MCF 10A (cell line): ENCODE results near the gene CHST11. TPM values are rescaled to one million over a fixed set of nuclear protein-coding genes. Genes with fewer than 3 reads are reported as not detected.

Experiments used
- BruUV-seq: library from RNA; stranded (reverse); fragments of 400-500 nt; replicated peaks from 2 replicates; lab custom pipeline; 2021; lab: Mats Ljungman, UMichigan
- CTCF ChIA-PET: fragments of 300-600 bp; sonication (Branson Sonifier 250); formaldehyde crosslinking; extraction: SDS; loops from one replicate; lab custom pipeline; 2021; ENCODE audit warnings: antibody characterized with exemption, inconsistent platforms; lab: Yijun Ruan, JAX
- POLR2A ChIA-PET: fragments of 300-600, 350-650 bp; sonication (Branson Sonifier 250); formaldehyde crosslinking; extraction: SDS; loops from one replicate; lab custom pipeline; 2020; ENCODE audit warnings: antibody characterized with exemption, inconsistent platforms; lab: Yijun Ruan, JAX
- DNase-seq: peaks from one replicate; pipeline ENCODE4 v3.0.0-alpha.2; 2018; ENCODE audit not compliant: unreplicated experiment
- H3K27ac Mint-ChIP-seq: one replicate; pipeline ENCODE4 v1.8.0; 2022; ENCODE audit warnings: mild to moderate bottlenecking, low read depth, mixed read lengths; ENCODE audit not compliant: unreplicated experiment
- H3K27me3 Mint-ChIP-seq: one replicate; pipeline ENCODE4 v1.8.0; 2022; ENCODE audit warnings: mixed read lengths; ENCODE audit not compliant: insufficient read depth, unreplicated experiment
- H3K36me3 Mint-ChIP-seq: one replicate; pipeline ENCODE4 v1.8.0; 2022; ENCODE audit warnings: mild to moderate bottlenecking, moderate library complexity, mixed read lengths; ENCODE audit not compliant: insufficient read depth, unreplicated experiment
- H3K4me1 Mint-ChIP-seq: one replicate; pipeline ENCODE4 v1.8.0; 2022; ENCODE audit warnings: mixed read lengths; ENCODE audit not compliant: insufficient read depth, unreplicated experiment
- H3K4me3 Mint-ChIP-seq: one replicate; pipeline ENCODE4 v1.8.0; 2022; ENCODE audit warnings: mild to moderate bottlenecking, moderate library complexity, mixed read lengths; ENCODE audit not compliant: unreplicated experiment
- H3K9me3 Mint-ChIP-seq: one replicate; pipeline ENCODE4 v1.8.0; 2022; ENCODE audit warnings: mixed read lengths; ENCODE audit not compliant: unreplicated experiment
- intact Hi-C: fragments of 100-400 bp; cut with micrococcal nuclease; formaldehyde crosslinking; loops from 2 replicates; pipeline ENCODE4 v1.14.1; 2022
- total RNA-seq: library from RNA; stranded (reverse); gene quantifications from 2 replicates; pipeline ENCODE4 v1.2.3, GENCODE V29; 2022
- TF ChIP-seq, protein P1 (sequence below): fragments of 200-600 bp; IDR thresholded peaks from one replicate; pipeline ENCODE4 v1.8.0; 2022; ENCODE audit warnings: antibody characterized with exemption, mild to moderate bottlenecking; ENCODE audit not compliant: unreplicated experiment

CHST11 gene
- total RNA-seq, 1 experiment from 2014 or later: 5.3 TPM

DNA sequence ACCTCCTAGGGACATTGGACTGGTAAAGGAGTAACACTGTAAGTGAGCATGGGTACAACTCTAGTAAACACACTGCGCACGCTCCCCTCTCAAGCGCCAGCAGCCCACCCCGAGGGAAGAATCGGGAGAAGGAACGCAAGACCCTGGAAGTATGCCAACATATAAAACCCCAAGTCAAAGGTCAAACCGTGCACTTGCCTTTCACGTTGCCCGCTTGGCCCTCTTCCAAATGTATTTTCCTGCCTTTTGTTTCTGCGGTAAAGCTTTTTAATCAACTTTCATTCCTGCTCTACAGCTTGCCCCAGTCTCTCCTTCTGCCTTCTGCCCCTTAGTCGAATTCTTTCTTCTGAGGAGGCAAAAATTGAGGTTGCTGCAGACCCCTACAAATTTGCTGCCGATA is 17.6 kb upstream of the CHST11 start:
- peaks cover 12% of the 10 kb centered on the region for H3K27me3 Mint-ChIP-seq
- no peaks in the 10 kb centered on the region for H3K36me3 Mint-ChIP-seq
- H3K9me3 Mint-ChIP-seq: no peaks in the 10 kb centered on the region
- intact Hi-C loops: no loop called here
- BruUV-seq: no TSS peak
- CTCF ChIA-PET: interaction anchor here (0.5 to 1.0 kb wide), 3 partner anchors 10 to 110 kb away, joined by 3 to 4 read pairs (median 3); partner anchors contain the start of gene CHST11
- H3K27ac Mint-ChIP-seq: no peak overlapping the region
- H3K4me1 Mint-ChIP-seq: no peaks in the 10 kb centered on the region
- DNase-seq: no peak
- H3K4me3 Mint-ChIP-seq: no peak overlapping the region
- TF ChIP-seq, protein P1, sequence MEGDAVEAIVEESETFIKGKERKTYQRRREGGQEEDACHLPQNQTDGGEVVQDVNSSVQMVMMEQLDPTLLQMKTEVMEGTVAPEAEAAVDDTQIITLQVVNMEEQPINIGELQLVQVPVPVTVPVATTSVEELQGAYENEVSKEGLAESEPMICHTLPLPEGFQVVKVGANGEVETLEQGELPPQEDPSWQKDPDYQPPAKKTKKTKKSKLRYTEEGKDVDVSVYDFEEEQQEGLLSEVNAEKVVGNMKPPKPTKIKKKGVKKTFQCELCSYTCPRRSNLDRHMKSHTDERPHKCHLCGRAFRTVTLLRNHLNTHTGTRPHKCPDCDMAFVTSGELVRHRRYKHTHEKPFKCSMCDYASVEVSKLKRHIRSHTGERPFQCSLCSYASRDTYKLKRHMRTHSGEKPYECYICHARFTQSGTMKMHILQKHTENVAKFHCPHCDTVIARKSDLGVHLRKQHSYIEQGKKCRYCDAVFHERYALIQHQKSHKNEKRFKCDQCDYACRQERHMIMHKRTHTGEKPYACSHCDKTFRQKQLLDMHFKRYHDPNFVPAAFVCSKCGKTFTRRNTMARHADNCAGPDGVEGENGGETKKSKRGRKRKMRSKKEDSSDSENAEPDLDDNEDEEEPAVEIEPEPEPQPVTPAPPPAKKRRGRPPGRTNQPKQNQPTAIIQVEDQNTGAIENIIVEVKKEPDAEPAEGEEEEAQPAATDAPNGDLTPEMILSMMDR: no peak
- POLR2A ChIA-PET: no interaction called here

DNA sequence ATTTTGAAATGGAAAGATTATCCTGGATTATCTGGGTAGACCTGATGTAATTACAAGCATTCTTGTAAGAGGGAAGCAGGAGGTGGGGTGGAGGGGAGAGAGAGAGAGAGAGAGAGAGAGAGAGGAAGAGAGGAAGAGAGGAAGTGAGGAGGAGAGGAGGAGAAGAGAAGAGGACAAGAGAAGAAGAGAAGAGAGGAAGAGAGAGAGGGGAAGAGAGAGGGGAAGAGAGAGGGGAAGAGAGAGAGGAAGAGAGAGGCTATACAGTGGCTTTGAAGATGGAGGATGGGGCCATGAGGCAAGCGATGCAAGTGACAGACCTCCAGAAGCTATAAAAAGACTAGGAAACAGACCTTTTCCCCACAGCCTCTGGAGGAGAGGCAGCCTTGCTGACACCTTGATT is 13.7 kb upstream of the CHST11 start:
- H3K27me3 Mint-ChIP-seq: no peaks in the 10 kb centered on the region
- TF ChIP-seq, protein P1: no peak
- ChIA-PET POLR2A (no interaction called here), CTCF (no interaction called here)
- intact Hi-C loops: no loop called here
- BruUV-seq: no TSS peak
- no peaks in the 10 kb centered on the region for H3K9me3 Mint-ChIP-seq
- no peak overlapping the region for H3K27ac Mint-ChIP-seq
- no peak for DNase-seq
- H3K4me1 Mint-ChIP-seq: no peaks in the 10 kb centered on the region
- H3K36me3 Mint-ChIP-seq: no peaks in the 10 kb centered on the region
- no peak overlapping the region for H3K4me3 Mint-ChIP-seq

DNA sequence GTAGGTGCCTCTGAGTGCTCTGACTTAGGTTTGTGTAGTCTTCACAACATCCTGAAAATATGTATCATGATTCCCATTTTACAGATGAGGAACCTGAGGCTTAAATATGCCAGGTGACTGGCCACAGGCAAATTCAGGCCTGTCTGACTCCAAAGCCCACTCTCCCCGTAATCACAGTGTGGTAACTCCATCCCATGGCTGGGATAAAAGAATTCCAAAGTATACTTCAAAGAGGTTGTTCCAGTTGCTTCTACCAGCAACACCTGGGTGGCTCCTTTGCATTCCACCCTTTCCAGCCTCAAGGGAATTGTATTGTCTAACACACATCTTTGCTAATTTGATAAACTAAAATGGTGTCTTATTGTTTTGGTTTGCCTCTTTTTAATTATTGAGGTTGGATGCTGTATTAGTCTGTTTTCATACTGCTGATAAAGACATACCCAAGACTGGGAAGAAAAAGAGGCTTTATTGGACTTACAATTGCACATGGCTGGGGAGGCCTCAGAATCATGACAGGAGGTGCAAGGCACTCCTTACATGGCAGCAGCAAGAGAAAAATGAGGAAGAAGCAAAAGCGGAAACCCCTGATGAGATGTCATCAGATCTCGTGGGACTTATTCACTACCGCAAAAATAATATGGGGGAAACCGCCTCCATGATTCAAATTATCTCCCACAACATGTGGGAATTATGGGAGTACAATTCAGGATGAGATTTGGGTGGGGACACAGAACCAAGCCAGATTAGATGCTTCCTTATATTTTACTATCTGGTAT is 9.9 kb upstream of the CHST11 start:
- H3K4me1 Mint-ChIP-seq: no peaks in the 10 kb centered on the region
- no peak overlapping the region for H3K4me3 Mint-ChIP-seq
- no peak for DNase-seq
- no TSS peak for BruUV-seq
- TF ChIP-seq, protein P1: no peak
- H3K27ac Mint-ChIP-seq: no peak overlapping the region
- ChIA-PET CTCF (no interaction called here), POLR2A (interaction anchor here (0.6 kb wide), 1 partner anchor 99 kb away, joined by 3 read pairs; no protein-coding TSS in a partner anchor)
- H3K9me3 Mint-ChIP-seq: no peaks in the 10 kb centered on the region
- H3K36me3 Mint-ChIP-seq: no peaks in the 10 kb centered on the region
- H3K27me3 Mint-ChIP-seq: no peaks in the 10 kb centered on the region
- intact Hi-C loops: no loop called here

DNA sequence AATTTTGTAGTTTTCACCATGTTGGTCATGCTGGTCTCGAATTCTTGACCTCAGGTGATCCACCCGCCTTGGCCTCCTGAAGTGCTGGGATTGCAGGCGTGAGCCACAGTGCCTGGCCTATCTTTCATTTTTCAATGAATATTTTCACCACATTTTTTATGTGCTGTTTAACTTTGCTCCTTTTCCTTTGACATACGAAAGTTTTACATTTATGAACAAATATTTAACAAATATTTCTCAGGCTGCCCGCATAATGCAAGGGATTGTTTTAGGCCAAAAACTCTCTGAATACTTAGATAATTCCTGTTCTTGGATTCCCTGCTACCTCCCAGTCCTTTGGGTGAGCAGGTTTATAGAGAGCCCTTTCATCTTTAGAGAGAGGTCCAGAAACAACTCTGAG is 8.7 kb upstream of the CHST11 start:
- intact Hi-C loops: no loop called here
- POLR2A ChIA-PET: no interaction called here
- H3K9me3 Mint-ChIP-seq: no peaks in the 10 kb centered on the region
- TF ChIP-seq, protein P1: no peak
- DNase-seq: no peak
- H3K27me3 Mint-ChIP-seq: no peaks in the 10 kb centered on the region
- CTCF ChIA-PET: no interaction called here
- no peaks in the 10 kb centered on the region for H3K36me3 Mint-ChIP-seq
- no TSS peak for BruUV-seq
- H3K4me3 Mint-ChIP-seq: no peak overlapping the region
- no peaks in the 10 kb centered on the region for H3K4me1 Mint-ChIP-seq
- no peak overlapping the region for H3K27ac Mint-ChIP-seq
